Left ventricle myocardium inferior (tissue), 1 donor: ENCODE data around the gene CA10. TPM values are rescaled to one million over a fixed set of nuclear protein-coding genes. Genes with fewer than 3 reads are reported as not detected.

Source experiments
- DNase-seq: peaks from one replicate; pipeline ENCODE4 v3.0.0-alpha.2; 2020
- H3K27ac ChIP-seq: fragments of 200-600 bp; replicated peaks from 2 replicates; pipeline ENCODE4 v1.8.0; 2021
- H3K27me3 ChIP-seq: fragments of 200-600 bp; 2 replicates; pipeline ENCODE4 v1.8.0; 2021; ENCODE audit warnings: low read depth
- H3K36me3 ChIP-seq: fragments of 200-600 bp; 2 replicates; pipeline ENCODE4 v1.8.0; 2021
- H3K4me1 ChIP-seq: fragments of 200-600 bp; 2 replicates; pipeline ENCODE4 v1.8.0; 2021
- H3K4me3 ChIP-seq: fragments of 200-600 bp; 2 replicates; pipeline ENCODE4 v1.8.0; 2021; ENCODE audit warnings: mild to moderate bottlenecking, moderate library complexity
- H3K9me3 ChIP-seq: fragments of 200-600 bp; replicated peaks from 2 replicates; pipeline ENCODE4 v1.8.0; 2021
- CTCF ChIP-seq: fragments of 200-600 bp; IDR thresholded peaks from 2 replicates; pipeline ENCODE4 v1.8.0; 2021; ENCODE audit warnings: antibody characterized with exemption, mild to moderate bottlenecking, borderline replicate concordance
- intact Hi-C: fragments of 100-400 bp; cut with micrococcal nuclease; formaldehyde crosslinking; loops from one replicate; pipeline ENCODE4 v1.11.0; 2022
- total RNA-seq: library from RNA; stranded (reverse); fragmentation: NEBNext Ultra II Directional; extraction: Animal tissue kit (Norgen Biotek cat#: 25700); gene quantifications from one replicate; pipeline ENCODE4 v1.2.1, GENCODE V29; 2021
- donor health status: DM: no; HTN: yes; CAD: no; lungs with severe emphysema.

The CA10 gene
- total RNA-seq, 1 donor from 2014 or later, result not detected

- intact Hi-C loops, result no loop called here
These were observed 340.6 kb downstream of the CA10 start for GRCh38 chr17:51817955-51818354.

DNA sequence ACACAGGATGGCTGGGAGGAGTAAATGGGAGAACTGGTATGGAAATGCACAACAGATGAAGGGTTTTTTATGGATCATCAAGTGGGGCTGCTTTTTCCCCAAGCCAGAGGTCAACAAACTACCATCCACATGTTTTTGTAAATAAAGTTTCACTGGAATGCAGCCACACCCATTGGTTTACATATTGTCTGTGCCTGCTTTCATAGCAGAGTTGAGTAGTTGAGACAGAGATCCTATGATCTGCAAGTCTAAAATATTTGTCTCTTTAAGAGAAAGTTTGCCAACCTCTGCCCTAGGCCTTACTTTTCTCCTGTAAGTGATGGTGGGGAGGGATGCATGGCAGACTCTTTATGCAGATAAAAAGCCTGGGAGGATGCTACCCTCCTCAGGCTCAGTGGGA lies 341.4 kb downstream of the CA10 start:
- intact Hi-C loops, result no loop called here
- TF ChIP-seq CTCF, result no peak
- Histone ChIP-seq H3K9me3 (peaks cover 2% of the 10 kb centered on the region), H3K27ac (no peak overlapping the region), H3K36me3 (no peaks in the 10 kb centered on the region), H3K4me3 (no peak overlapping the region), H3K4me1 (no peaks in the 10 kb centered on the region), H3K27me3 (no peaks in the 10 kb centered on the region)
- no peak for DNase-seq

More at GRCh38 chr17:51817955-51818354, 340.6 kb downstream of the CA10 start:
- Histone ChIP-seq H3K27me3 (no peaks in the 10 kb centered on the region), H3K4me3 (no peak overlapping the region), H3K36me3 (no peaks in the 10 kb centered on the region), H3K27ac (no peak overlapping the region), H3K4me1 (no peaks in the 10 kb centered on the region), H3K9me3 (no peaks in the 10 kb centered on the region)
- DNase-seq, result no peak
- no peak for TF ChIP-seq CTCF

GRCh38 chr17:51815097-51815496 lies 343.4 kb downstream of the CA10 start:
- no peak for DNase-seq
- Histone ChIP-seq H3K9me3 (peaks cover 4% of the 10 kb centered on the region), H3K36me3 (no peaks in the 10 kb centered on the region), H3K27ac (no peak overlapping the region), H3K4me1 (no peaks in the 10 kb centered on the region), H3K4me3 (no peak overlapping the region), H3K27me3 (no peaks in the 10 kb centered on the region)
- intact Hi-C loops, result no loop called here
- no peak for TF ChIP-seq CTCF

- DNase-seq, result no peak
- H3K4me1 ChIP-seq, result no peaks in the 10 kb centered on the region
- H3K27me3 ChIP-seq, result no peaks in the 10 kb centered on the region
- peaks cover 4% of the 10 kb centered on the region for H3K9me3 ChIP-seq
- H3K27ac ChIP-seq, result no peak overlapping the region
- intact Hi-C loops, result no loop called here
- H3K36me3 ChIP-seq, result no peaks in the 10 kb centered on the region
- H3K4me3 ChIP-seq, result no peak overlapping the region
- TF ChIP-seq CTCF, result no peak
These were observed 344.0 kb downstream of the CA10 start for GRCh38 chr17:51814521-51814920.

- Histone ChIP-seq H3K4me3 (no peak overlapping the region), H3K4me1 (no peaks in the 10 kb centered on the region), H3K36me3 (no peaks in the 10 kb centered on the region), H3K27me3 (no peaks in the 10 kb centered on the region), H3K9me3 (peaks cover 4% of the 10 kb centered on the region), H3K27ac (no peak overlapping the region)
- no peak for TF ChIP-seq CTCF
- intact Hi-C loops, result no loop called here
- DNase-seq, result no peak
These were observed 344.7 kb downstream of the CA10 start for GRCh38 chr17:51813784-51814174.

DNA sequence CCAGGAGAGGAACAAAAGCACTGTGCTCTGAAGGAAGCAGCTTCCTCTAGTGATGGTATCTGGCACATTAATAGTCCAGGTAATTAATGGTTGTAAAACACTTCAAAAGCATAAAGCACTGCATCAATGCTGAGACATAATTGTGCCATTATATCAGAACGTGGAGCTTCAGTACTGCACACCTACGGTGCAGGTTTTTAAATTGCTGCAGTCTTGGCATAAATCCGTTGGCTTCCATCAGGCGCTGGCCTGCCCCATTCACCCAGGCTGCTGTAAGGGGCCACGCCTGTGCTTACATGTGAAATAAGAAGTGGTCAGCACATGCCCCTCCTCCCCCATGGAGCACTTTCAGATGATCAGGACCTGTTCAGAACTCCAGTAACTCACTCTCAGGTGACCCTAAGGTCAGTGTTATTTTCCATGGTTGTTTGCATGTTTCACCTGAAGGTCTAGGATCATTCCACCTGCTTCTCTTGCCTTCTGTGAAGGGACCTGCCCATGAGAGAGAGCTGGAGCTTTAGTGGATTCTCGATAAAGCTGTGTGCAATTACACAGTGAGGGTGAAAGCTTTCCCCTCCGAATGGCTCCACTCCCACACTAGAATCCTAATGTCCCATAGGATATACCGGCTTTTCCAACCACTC lies 345.3 kb downstream of the CA10 start:
- Histone ChIP-seq H3K36me3 (no peaks in the 10 kb centered on the region), H3K9me3 (peaks cover 4% of the 10 kb centered on the region), H3K27me3 (no peaks in the 10 kb centered on the region), H3K4me1 (no peaks in the 10 kb centered on the region), H3K27ac (no peak overlapping the region), H3K4me3 (no peak overlapping the region)
- intact Hi-C loops, result no loop called here
- TF ChIP-seq CTCF, result no peak
- DNase-seq, result no peak
